Epithelial cell of prostate (primary cell): ENCODE data around the gene MRPS2.
"Not testable (repeated sequence)": the region's sequence is repeated elsewhere in the genome, so short reads cannot be mapped to it uniquely, and the experiment has no call there.

ENCODE experiments used
- DNase-seq: peaks from one replicate; pipeline ENCODE4 v3.0.0-alpha.2; 2011; ENCODE audit warnings: low read depth, low spot score
- H3K27ac ChIP-seq: fragments of 450-650 bp; 2 replicates; pipeline ENCODE4 v1.5.1; 2017; ENCODE audit warnings: mild to moderate bottlenecking

MRPS2 gene

DNA sequence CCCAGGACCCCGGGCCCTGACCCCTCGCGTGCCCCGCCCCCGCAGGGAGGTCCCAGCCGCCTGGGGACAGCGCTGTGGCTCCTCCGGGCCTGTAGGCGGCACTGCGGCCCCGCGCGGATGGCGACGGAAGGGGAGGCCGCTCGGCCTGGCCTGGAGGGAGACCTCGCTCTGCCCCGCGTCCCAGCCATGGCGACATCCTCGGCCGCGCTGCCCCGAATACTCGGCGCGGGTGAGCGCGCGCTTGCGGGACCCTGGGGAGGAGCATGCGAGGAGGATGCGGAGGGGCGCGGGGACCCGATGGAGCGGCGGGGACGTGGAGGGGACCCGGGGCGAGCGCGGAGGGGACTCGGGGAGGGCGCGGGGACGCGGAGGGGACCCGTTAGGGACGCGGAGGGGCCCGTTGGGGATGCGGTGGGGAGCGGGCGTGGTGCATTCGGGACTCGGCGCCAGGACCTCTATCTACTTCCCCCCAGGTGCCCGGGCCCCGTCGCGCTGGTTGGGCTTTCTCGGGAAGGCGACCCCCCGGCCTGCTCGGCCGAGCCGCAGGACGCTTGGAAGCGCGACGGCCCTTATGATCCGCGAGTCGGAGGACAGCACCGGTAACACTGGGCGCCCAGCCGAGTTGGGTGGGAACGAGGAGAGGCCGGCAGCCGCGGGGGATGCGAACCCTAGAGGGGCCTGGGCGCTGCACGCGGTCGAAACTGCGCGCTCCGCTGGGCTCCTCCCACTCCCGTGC lies at the start of gene MRPS2:
TSS of gene MRPS2 (plus strand) at position 158 of the 736 bp plus-strand sequence. CDS start at position 187, 29 bp downstream.
- peak; percentile 46 for DNase-seq
- peak within 1 kb of the TSS; percentile 35 for H3K27ac ChIP-seq

- no peak overlapping the region for H3K27ac ChIP-seq
- no peak for DNase-seq
These were observed 49.5 kb upstream of the MRPS2 start for GRCh38 chr9:135450956-135451355.

- DNase-seq, H3K27ac ChIP-seq: not testable (repeated sequence)
These were observed 48.6 kb upstream of the MRPS2 start for GRCh38 chr9:135451909-135452308.

DNA sequence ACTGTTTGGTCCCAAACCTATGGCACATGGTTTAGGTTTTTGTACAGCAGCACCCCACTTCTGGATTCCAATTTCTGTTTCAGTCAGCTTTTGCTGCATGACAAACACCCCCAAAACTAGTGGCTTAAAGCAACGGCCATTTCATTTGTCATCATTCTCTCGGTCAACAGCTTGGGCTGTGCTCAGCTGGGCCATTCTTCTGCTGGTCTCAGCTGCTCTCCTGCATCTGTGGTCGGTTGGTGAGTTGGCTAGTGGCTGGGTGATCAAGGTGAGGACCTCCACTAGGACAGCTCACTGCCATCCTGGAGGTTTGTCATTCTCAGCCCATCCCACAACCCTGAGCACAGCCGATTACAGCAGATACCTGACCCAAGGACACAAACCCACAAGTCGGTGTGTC lies 45.7 kb upstream of the MRPS2 start:
- no peak overlapping the region for H3K27ac ChIP-seq
- DNase-seq = no peak

DNA sequence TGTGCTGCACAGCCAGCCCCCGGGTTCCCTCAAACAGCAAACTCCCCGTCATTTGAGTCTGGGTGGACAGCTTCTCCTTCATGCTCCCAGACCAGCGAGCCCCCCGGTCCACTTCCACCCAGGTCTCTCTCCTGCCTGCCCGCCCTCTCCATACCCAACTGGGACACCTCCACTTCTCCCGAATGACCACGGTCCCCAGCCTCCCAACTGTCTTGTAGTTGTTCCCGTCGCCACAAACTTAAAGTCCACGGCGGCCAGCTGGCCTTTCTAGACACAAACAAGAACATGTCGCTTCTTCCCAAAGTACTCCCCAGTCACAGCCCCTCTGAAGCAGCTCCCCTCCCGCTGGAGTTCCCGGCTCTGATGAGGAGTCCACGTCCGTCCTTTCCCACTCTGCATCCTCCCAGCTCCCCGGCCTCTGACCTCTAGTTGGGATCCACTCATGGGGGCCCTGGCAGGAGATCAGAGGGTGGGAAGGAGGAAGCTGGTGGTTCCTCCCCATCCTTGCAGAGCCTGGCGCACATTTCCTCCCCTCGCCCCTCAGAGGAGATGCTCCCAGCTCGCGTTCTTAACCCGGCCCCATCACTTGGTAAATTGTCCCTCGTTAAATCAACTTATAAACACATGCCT lies 45.0 kb upstream of the MRPS2 start:
- no peak overlapping the region for H3K27ac ChIP-seq
- no peak for DNase-seq

DNA sequence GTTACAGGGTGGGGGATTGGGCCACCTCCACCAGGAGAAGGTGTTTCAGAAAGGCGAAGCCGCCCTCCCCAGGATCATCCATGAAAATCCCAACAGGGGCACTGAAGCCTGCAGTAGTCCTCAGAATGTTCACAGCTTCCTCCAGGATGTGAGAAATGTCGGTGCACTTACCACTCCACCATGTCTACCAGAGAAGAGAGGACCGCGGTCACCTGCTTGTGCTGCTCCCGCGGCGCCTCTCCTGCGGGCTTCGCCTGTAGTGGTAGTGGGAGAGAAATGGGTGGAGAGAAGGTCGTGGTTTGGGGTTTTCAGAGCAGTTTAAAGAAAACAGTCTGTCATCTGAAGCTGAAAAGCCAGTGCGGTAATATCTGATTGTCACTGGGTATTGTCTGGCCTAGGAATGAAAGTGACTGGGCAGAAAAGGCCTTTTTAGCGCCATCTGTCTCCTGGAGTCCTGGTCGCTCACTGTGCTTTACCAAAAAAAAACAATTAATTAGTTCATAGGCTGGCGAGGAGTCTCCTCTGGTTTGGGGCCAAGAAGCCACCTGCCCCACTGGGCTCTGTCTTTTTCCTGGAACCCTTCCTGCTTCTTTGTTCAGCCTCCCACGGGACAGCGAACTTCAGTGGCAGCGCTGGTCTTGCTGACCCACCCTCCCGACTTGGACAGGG lies 43.9 kb upstream of the MRPS2 start:
- H3K27ac ChIP-seq = no peak overlapping the region
- DNase-seq = no peak

GRCh38 chr9:135458478-135458877 lies 42.0 kb upstream of the MRPS2 start:
- not testable (repeated sequence) for DNase-seq, H3K27ac ChIP-seq

DNA sequence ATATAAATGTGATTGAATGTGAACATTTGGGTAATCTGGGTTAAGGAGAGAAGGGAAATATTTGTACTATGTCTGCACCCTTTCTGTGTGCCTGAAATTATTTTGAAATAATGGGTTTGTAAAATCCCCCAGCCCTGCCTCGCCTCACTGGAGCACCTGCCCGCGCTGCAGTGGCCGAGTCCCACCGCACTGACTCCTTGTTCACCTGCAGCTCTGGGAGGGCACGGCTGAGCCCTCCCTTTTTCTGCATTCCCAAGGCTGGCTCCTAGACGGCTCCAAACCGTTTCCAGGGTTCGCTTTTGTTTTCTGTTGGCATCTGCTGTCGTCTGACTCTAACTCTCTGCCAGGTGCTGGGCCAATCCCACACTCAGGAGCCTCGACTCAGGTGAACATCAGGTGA lies 38.5 kb upstream of the MRPS2 start:
- no peak for DNase-seq

GRCh38 chr9:135463140-135463539 lies 37.3 kb upstream of the MRPS2 start:
- no peak overlapping the region for H3K27ac ChIP-seq
- peak; percentile 6 for DNase-seq

More for the DNA sequence above, 38.5 kb upstream of the MRPS2 start:
- H3K27ac ChIP-seq = no peak overlapping the region

DNA sequence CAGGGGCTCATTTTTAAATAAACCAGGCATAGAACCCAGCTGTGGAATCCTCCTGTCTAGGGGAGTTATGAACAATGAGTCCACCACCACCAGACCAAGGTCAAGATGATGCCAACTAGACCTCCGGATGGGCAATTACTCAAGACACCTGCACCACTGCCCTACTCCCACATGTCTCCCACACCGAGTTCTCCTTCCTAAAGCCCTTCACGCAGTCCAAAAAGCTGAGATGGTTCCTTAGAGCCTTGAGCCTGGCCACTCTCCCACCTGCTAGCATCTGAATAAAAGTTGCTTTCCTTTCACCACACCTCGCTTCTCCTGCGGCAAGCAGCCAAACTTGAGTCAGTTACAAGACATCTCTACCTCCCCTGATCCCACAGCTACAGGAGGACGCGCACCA lies 36.3 kb upstream of the MRPS2 start:
- no peak for DNase-seq

DNA sequence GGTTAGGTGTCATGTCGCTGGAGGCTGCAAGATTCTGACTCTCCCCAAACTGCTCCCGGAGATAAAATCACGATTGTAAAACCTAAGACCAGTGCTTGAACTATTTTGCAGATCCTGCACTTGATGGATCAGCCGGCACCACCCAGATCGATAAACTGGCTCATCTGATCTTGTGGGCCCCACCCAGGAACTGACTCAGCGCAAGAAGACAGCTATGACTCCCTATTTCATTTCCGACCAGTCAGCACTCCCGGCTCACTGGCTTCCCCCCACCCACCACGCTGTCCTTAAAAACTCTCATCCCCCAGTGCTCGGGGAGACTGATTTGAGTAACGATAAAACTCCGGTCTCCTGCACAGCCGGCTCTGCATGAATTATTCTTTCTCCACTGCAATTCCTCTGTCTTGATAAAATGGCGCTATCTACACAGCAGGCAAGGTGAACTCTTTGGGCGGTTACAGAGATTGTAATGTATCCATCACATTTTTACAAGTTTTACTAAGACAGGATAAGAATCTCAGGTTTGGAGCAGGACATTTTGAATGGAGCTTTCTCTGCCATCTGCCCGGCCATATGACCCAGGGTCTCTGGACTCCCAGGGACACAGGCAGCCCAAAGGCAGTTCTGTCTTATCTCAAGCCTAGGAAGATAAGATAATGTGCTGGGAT lies 31.5 kb upstream of the MRPS2 start:
- H3K27ac ChIP-seq = no peak overlapping the region
- no peak for DNase-seq

More for the DNA sequence above, 36.3 kb upstream of the MRPS2 start:
- H3K27ac ChIP-seq = no peak overlapping the region

DNA sequence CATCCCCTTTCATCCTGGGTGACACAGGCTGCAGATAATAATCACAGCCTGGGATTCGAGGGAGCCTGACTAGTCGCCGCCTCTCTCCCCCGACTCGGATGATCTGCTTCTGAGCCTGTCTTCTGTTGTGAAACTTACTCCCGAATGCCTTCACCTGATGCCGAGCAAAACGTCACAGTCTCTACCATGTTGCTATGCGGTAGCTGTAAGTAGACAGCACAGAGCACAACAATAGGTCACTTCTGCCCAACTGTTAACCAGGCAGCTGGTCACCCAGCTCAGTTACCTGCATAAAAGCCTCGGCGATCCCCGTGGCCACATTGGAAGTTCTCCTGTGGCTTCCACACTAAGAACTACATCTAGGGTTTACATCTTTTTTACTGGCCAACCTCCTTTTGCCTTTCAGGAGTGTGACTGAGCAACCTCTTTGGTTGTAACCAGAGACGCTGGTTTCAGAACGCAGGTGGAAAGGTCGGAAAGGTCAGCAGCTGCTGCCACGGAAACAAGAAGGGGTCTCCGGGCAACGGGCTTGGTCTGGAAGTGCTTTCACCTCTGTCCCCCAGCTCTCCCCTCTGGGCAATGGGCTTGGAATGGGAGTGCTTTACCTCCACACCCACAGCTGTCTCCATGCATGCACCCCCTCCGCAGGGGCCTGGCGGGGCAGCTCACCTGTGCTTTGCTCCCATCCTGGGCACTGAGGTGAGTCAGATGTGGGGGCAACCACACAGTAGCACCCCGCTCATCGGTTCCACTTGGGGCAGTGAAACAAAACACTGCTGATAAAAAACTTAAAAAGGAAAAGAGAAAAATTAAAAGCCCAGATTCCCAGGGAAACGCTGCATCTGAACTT lies 28.5 kb upstream of the MRPS2 start:
- DNase-seq = no peak
- H3K27ac ChIP-seq = no peak overlapping the region

GRCh38 chr9:135473972-135474543 lies 26.4 kb upstream of the MRPS2 start:
- H3K27ac ChIP-seq = no peak overlapping the region
- no peak for DNase-seq

GRCh38 chr9:135474915-135475314 lies 25.6 kb upstream of the MRPS2 start:
- no peak overlapping the region for H3K27ac ChIP-seq
- DNase-seq = no peak

GRCh38 chr9:135476561-135477355 lies 23.7 kb upstream of the MRPS2 start:
- H3K27ac ChIP-seq = no peak overlapping the region

GRCh38 chr9:135478191-135478590 lies 22.3 kb upstream of the MRPS2 start:
- no peak for DNase-seq
- H3K27ac ChIP-seq = peak overlapping the region; percentile 55

More at GRCh38 chr9:135476561-135477355, 23.7 kb upstream of the MRPS2 start:
- DNase-seq = no peak

GRCh38 chr9:135478829-135479468 lies 21.5 kb upstream of the MRPS2 start:
- no peak for DNase-seq
- H3K27ac ChIP-seq = peak overlapping the region; percentile 55

DNA sequence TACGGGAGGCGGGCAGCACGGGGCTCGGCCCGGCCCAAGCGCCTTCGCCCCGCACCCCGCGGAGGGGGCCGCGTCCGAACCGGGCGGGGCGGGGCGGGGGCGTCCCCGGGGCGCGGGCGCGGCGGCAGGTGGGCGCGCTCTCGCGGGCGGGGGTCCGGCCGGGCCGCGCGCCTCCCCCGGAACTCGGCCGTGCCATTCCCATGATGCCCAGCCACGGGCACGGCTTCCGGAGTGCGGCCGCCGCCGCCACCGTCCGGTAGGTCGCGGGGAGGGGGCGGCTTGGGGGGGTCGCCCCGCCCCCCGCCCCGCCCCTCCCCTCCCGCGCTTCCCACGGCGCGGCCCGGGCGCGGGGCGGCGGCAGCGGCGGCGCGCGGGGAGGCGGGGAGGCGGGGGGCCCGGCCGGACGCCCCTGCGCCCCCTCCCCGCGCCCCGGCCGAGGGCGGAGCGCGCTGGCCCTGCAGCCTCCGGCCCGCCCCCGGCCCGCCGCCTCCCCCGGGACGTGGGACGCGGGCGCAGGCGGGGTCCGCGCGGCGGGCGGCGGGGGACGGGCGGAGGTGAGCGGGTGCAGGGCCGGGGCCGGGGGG lies 20.9 kb upstream of the MRPS2 start, which contains the start of gene PPP1R26:
TSS of gene PPP1R26 (plus strand) at position 314 of the 584 bp plus-strand sequence. CDS start 4,729 bp downstream, outside the sequence.
- peak within 1 kb of the TSS; percentile 55 for H3K27ac ChIP-seq
- no peak for DNase-seq
